GM12864 (cell line): ENCODE results near the gene MRPS27.
"Not testable (repeated sequence)": the region's sequence is repeated elsewhere in the genome, so short reads cannot be mapped to it uniquely, and the experiment has no call there.

Experiments
- DNase-seq: peaks from one replicate; pipeline ENCODE4 v3.0.0-alpha.2; 2011; ENCODE audit warnings: low read depth
- H3K4me3 ChIP-seq: 2 replicates; pipeline ENCODE4 v1.5.1; 2011; ENCODE audit warnings: mild to moderate bottlenecking, low read depth, low read length, control low read depth
- CTCF ChIP-seq: IDR thresholded peaks from 2 replicates; pipeline ENCODE4 v1.5.1; 2011; ENCODE audit warnings: low read depth, mild to moderate bottlenecking, moderate library complexity, low read length, control low read depth, inconsistent platforms; ENCODE audit errors: missing control alignments

The MRPS27 gene

GRCh38 chr5:72171667-72172066 is 148.4 kb downstream of the MRPS27 start:
- no peak for TF ChIP-seq CTCF
- no peak overlapping the region for H3K4me3 ChIP-seq
- no peak for DNase-seq

- not testable (repeated sequence) for DNase-seq, H3K4me3 ChIP-seq
Measured at GRCh38 chr5:72171181-72171580, 148.9 kb downstream of the MRPS27 start.

GRCh38 chr5:72170101-72170500 is 149.9 kb downstream of the MRPS27 start:
- no peak overlapping the region for H3K4me3 ChIP-seq
- no peak for TF ChIP-seq CTCF
- no peak for DNase-seq
